RWPE1 (cell line): Measurements from ENCODE around the gene SHOC2.

Experiments used
- CTCF ChIA-PET: fragments of 350-600 bp; sonication (Branson Sonifier 250); formaldehyde crosslinking; extraction: SDS; loops from one replicate; lab custom pipeline; 2021; lab: Yijun Ruan, JAX
- POLR2A ChIA-PET: fragments of 400-600 bp; formaldehyde crosslinking; extraction: SDS; loops from one replicate; lab custom pipeline; 2020; ENCODE audit warnings: antibody characterized with exemption; ENCODE audit not compliant: low non-redundant PET; lab: Yijun Ruan, JAX
- DNase-seq: peaks from one replicate; pipeline ENCODE4 v3.0.0; 2012; ENCODE audit warnings: low spot score
- H3K27ac ChIP-seq: fragments of 450-650 bp; 2 replicates; pipeline ENCODE4 v1.5.1; 2017
- CTCF ChIP-seq: fragments of 450-650 bp; conservative IDR thresholded peaks from 2 replicates; pipeline ENCODE4 v1.5.1; 2017; ENCODE audit warnings: low read depth, mild to moderate bottlenecking

SHOC2 gene

GRCh38 chr10:110959379-110960332 is 40.3 kb downstream of the SHOC2 start:
- ChIA-PET CTCF (no interaction called here), POLR2A (no interaction called here)
- DNase-seq, result no peak
- no peak overlapping the region for H3K27ac ChIP-seq
- no peak for TF ChIP-seq CTCF

DNA sequence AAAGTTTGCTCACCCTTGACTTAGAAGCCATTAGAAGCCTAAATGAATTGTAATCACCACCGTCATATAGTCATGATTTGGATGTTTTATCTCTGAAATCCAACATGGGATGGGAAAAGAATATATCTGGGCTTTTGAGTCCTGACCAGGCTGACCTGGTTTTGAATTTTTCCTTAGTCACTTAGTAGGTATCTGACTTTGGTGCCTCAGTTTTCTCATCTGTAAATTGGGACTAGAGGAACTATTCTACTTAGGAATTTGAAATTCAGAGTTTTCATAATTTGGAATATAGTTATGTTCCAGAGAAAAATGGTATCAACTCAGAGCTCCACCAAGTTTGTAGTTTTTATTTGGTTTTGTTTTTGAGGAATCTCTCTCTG is 40.9 kb downstream of the SHOC2 start:
- POLR2A ChIA-PET, result no interaction called here
- CTCF ChIA-PET, result no interaction called here

DNA sequence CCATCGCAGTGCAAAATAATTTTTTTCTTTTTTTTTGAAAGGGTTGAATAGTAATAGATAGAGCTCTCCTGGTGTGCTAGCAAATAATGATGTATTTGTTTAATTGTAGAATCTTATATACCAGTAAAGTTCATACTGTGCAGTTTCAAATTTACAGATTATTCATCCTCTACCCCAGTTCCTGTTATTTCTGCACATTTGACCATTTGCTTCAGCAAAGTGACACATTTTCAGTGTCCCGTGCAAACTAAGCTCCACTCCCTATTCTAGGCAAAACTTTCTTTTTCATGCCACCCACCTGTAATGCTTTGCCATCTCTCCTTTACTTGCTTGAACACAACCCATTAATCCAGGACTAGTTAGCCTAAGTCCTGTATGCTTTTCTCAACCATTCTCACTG is 43.0 kb downstream of the SHOC2 start:
- no peak overlapping the region for H3K27ac ChIP-seq
- POLR2A ChIA-PET, result no interaction called here
- no peak for DNase-seq
- CTCF ChIA-PET, result interaction anchor here (0.6 kb wide), 2 partner anchors 13 to 423 kb away, joined by 3 to 4 read pairs; no protein-coding TSS in a partner anchor
- no peak for TF ChIP-seq CTCF

More for the DNA sequence above, 40.9 kb downstream of the SHOC2 start:
- no peak for DNase-seq
- no peak for TF ChIP-seq CTCF
- no peak overlapping the region for H3K27ac ChIP-seq

- ChIA-PET POLR2A (no interaction called here), CTCF (no interaction called here)
- H3K27ac ChIP-seq, result no peak overlapping the region
- no peak for DNase-seq
- TF ChIP-seq CTCF, result no peak
Observed at GRCh38 chr10:110963162-110963561, 43.8 kb downstream of the SHOC2 start.

DNA sequence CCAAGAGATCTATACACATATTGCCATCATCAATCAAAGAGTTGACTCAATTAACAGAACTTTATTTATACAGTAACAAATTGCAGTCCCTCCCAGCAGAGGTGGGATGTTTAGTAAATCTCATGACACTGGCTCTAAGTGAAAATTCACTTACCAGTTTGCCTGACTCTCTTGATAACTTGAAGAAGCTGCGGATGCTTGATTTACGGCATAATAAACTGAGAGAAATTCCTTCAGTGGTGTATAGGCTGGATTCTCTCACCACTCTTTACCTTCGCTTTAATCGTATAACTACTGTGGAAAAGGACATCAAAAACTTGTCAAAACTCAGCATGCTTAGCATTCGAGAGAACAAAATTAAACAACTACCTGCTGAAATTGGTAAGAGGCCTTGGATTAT is 45.3 kb downstream of the SHOC2 start:
- no peak for TF ChIP-seq CTCF
- no peak overlapping the region for H3K27ac ChIP-seq
- CTCF ChIA-PET, result interaction anchor here (0.7 kb wide), 1 partner anchor 20 kb away, joined by 5 read pairs; no protein-coding TSS in a partner anchor
- no peak for DNase-seq
- POLR2A ChIA-PET, result no interaction called here

DNA sequence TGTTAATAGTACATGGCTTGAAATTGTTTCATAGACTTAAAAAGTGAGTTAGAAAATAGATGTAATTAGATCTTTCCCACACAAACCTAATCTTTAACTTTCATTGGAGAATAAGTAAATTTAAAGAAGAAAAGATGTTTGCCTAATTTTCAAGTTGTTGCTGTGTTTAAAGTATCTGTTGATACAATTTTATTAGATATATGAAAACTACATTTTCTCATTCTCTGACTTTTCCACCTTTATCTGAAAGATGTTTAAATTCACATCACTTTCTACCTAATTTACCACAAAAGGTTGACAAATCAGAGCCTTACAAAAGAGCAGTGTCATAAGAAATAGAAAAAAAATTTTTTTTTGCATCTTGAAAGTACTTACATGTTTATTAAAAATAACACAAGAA is 45.8 kb downstream of the SHOC2 start:
- POLR2A ChIA-PET, result no interaction called here

More for the DNA sequence above, 45.8 kb downstream of the SHOC2 start:
- CTCF ChIA-PET, result interaction anchor here (0.7 to 1.4 kb wide), 2 partner anchors 20 to 293 kb away, joined by 3 to 5 read pairs; no protein-coding TSS in a partner anchor
- no peak overlapping the region for H3K27ac ChIP-seq
- no peak for TF ChIP-seq CTCF
- DNase-seq, result no peak
